GM21825 (cell line): ENCODE measurements around the gene MAP1LC3B.
"Not testable (repeated sequence)": the region's sequence is repeated elsewhere in the genome, so short reads cannot be mapped to it uniquely, and the experiment has no call there.

Experiments
- ATAC-seq: cut with Tn5 transposase; IDR thresholded peaks from one replicate; pipeline ENCODE4 v1.9.1; 2021; ENCODE audit warnings: mild to moderate bottlenecking, moderate library complexity; ENCODE audit not compliant: unreplicated experiment

Gene MAP1LC3B

GRCh38 chr16:87380403-87380802 is 11.7 kb upstream of the MAP1LC3B start:
- ATAC-seq: no peak

DNA sequence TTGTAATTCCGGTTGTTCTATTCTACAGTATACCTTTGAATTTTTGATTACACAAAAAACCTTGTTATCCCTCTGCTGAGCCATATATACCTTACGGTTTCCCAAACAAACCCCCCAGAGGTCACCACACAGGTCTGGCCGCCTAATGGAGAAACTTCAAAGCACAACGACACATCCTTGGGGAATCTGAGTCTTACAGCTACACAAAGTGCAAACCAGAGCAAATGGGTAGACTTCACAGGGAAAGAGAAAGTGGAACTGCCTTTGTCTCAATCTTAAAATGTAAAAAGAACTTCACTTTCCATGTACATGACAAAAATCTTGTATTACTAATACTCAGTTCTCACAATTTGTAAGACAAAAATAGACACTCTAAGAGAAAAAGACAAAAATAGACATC is 11.3 kb upstream of the MAP1LC3B start:
- no peak for ATAC-seq

DNA sequence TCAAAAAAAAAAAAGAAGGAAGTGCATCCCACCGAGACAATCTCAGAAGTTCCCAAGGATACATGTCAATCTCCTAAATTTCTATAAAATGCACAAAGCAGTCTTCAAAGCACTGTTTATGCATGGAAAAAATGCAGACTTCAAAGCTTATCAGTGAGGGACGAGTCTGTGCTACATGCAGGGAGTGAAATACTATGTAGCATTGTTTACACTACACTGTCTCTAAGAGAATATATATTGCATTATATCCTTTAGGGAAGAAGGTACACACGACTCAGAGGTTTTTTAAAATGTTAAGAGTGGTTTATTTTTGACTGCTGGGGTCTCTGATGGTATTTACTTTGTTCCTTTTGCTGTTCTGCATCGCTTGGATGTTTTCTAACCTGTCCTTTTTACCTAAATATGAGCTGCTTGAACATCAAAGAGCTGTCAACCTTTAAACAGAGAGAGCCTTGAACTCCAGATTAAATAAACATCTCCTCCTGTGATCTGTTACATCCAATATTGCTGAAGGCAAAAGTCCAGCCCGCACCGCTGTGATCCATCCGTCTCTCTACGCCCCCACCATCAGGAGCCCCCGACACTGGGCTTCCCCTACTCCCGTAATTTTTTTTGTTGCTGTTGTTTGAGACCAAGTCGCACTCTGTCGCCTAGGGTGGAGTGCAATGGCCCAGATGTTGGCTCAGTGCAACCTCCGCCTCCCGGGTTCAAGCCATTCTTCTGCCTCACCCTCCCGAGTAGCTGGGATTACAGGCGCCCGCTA is 9.9 kb upstream of the MAP1LC3B start:
- no peak for ATAC-seq

DNA sequence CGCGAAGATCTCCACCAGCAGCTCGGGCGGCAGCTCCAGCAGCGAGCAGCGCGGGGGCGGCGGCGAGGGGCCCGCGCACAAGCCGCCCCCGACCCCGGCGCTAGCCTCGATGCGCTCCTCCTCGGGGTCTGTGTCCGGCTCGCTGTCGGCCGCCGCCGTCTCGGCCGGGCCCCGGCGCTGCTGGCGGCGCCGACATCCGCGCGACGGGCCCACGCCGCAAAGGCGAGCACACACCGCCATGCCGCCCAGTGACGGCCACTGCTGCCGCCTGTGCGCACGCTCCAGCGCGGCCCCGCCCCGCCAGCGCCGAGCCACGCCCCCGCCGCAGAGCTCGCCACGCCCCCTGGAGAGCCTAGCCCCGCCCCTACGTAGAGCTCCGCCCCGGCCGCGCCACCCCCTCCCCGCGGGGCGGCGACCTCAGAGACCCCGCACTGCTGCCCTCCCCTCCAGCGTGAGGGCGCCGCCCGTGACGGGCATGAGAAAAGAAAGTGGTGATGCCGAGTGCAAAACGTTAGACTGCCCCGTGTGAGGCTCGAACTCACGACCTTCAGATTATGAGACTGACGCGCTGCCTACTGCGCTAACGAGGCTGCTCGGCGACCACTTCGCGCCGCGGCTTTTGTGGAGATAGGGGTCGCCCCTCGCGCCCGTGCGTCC is 8.5 kb upstream of the MAP1LC3B start, which contains the start of gene FBXO31:
TSS of gene FBXO31 (minus strand) at position 272 of the 657 bp plus-strand sequence. CDS start at position 240, 32 bp downstream.
- ATAC-seq: peak; percentile 36

DNA sequence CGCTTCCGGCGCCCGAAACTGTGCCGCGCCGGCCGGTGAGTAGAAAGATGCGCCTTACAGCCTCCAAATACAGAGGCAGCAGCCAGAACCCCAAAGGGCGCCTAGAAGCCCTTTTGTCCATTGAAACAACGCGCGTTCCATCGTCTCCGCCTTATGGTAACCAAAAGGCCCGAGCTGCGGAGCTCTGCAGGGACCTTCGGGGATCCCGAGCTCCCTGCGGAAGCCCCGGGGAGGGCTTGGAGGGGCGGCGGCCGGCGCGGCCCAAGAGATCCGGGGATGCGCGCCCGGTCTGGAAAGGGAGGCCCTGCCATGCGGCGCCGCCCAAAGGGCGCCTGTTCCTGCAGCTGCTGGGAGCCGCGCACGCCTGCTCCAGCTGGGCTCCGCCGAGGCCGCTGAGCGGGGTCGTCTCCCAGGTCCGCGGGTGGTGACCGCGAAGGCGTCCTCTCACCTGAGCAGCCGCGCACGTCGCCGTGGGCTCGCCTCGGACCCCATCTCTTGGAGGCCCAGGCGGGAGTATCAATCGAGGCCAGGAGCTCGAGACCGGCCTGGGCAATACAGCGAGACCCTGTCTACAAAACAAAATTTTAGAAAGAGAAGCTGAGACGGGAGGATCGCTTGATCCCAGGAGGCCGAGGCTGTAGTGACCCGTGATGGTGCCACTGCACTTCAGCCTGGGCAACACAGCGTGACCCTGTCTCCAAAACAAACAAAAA is 7.8 kb upstream of the MAP1LC3B start:
- ATAC-seq: peak; percentile 1

GRCh38 chr16:87384875-87385167 is 7.3 kb upstream of the MAP1LC3B start:
- not testable (repeated sequence) for ATAC-seq

GRCh38 chr16:87387942-87388817 is 4.0 kb upstream of the MAP1LC3B start:
- ATAC-seq: peak; percentile 45

DNA sequence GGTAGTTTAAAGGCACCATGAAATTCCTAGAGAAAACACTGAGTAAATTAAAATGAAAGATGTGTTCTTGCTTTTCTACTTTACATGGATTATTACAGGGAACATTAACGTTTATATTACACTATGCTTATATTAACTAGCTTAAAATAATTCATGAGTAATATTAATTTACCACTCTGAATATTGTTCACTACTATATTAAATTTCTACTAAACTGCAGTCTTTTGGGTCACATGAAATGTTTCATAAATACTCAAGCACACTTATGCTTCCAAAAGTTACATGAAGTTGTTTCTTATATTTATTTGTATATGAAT is 3.4 kb upstream of the MAP1LC3B start:
- ATAC-seq: no peak

DNA sequence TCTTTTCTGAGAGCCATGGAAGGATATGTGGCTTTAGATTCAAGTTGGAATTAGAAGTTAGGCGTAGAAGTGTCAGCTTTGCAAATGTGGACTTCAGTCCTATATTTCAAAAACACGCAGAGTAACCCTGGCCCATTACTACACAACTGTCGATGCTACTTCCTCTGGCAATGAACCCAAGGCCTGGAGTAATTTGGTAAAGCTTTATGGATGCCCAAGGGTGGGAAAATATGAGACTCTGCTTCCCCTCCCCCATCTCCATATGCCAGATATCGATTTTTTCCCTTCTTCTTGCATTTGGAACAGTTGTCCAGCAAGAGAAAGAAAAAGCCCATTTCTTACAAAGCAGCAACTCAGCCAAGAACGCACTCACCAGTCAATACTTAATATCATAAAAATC is 2.9 kb upstream of the MAP1LC3B start:
- no peak for ATAC-seq

DNA sequence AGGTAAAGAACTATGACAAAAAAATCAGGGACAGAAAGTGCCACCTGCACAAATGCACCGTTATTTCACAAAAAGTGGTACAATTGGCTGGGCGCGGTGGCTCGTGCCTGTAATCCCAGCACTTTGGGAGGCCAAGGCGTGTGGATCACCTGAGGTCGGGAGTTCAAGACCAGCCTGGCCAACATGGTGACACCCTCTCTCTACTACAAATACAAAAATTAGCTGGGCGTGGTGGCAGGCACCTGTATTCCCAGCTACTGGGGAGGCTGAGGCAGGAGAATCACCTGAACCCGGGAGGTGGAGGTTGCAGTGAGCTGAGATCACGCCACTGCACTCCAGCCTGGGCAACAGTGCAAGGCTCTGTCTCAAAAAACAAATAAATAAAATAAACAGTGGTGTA is 2.2 kb upstream of the MAP1LC3B start:
- not testable (repeated sequence) for ATAC-seq

- ATAC-seq: no peak
Observed at GRCh38 chr16:87390641-87391323, 1.4 kb upstream of the MAP1LC3B start.

GRCh38 chr16:87391324-87391949 is 699 bp upstream of the MAP1LC3B start:
- no peak for ATAC-seq

- peak; percentile 2 for ATAC-seq
Observed at GRCh38 chr16:87392821-87393679, 914 bp downstream of the MAP1LC3B start.

DNA sequence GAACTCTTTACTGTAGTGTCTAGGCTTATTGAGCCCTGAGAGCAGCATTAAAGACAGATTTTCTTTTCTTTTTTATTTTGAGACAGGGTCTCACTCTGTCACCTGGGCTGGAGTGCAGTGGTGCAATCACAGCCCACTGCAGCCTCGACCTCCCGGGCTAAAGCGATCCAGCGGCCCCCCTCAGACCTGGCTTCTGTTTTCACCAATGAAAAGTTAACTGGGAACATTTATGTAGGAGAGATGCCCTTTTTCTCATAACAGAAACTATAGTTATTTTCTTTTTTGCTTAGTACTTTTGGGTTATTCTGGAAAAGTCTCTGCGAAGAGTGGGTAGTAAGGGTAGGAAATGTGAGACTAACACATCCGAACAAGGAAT is 1.5 kb downstream of the MAP1LC3B start:
- ATAC-seq: no peak

DNA sequence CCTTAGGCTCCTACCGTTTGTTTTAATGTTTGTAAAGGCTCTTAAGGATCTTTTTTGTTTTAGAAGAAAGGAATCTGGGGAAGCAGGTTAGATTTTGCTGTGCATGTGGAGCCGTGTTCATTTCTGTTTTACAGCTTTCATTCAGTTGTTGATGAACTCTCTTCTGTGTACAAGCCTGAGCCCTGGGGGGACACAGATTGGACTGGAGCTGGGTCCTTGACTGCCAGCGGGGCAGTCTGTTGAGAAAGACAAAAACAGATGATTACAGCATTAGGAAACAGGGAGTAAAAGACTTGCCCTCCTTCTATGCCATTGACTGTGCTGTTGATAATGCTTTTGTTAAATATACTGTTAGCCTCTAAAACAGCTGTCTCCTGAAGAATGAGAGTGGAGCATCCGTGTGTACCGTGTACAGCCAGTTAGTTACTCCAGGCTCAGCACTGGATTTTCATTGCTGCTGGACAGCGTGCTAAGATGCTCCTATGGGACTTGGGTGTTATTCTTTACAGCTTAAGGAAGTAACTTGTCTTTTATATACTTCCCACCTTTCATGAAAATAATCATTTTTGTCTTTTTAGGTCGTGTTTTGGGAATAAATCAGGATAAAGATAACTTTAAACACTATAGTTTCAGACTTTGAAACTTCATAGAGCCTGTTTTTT is 3.2 kb downstream of the MAP1LC3B start:
- ATAC-seq: no peak

DNA sequence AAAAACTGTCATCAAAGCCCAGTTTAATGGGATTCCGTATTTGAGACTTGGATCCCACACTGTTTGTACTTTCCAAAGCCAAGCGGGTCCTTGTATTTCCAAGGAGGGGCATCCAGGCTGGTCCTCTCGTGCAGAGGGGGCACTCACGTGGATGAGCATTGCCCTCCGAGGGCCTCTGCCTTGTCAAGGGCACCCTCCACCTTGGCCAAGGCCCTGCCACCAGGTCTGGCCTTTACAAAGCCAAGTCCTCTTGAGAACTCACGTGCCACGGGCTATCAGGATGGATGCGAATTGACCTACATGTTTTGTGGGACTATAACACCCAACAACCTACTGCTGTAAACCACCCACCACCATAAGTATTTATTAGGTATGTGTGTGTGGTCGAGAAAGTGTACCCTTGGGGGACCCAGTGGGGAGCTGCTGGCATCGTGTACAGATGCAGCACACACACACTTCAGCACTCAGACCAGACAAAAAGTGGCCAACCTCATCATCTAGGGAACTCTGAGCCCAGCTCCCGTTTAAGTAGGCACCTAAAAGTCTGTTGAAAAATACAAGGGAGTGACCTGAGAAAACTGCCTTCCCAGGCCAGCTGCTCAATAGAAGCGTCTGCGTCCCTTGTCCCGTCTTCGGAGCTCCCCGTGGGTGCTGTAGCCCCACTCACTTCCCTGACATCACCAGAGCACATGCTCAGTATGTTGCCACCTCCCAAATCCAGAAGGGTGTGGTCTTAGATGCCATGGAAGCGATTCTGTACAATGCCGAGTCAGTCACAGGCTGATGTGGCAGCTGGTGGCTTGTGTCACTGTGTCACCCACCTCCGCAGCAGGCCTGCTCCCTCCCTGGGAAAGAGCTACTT is 12.9 kb downstream of the MAP1LC3B start:
- no peak for ATAC-seq

- ATAC-seq: no peak
Observed at GRCh38 chr16:87406495-87407088, 14.5 kb downstream of the MAP1LC3B start.
